ENCODE measurements around the gene CYP1B1. TPM values are rescaled to one million over a fixed set of nuclear protein-coding genes. Genes with fewer than 3 reads are reported as not detected.
A peak's percentile ranks its signal among the peaks of the same experiment; 100 is the strongest.
"Not testable (repeated sequence)": the region's sequence is repeated elsewhere in the genome, so short reads cannot be mapped to it uniquely, and the experiment has no call there.

The CYP1B1 gene
- total and polyA plus RNA-seq, 4 donors: 9.8 to 47.7 (median 31.3) TPM

DNA sequence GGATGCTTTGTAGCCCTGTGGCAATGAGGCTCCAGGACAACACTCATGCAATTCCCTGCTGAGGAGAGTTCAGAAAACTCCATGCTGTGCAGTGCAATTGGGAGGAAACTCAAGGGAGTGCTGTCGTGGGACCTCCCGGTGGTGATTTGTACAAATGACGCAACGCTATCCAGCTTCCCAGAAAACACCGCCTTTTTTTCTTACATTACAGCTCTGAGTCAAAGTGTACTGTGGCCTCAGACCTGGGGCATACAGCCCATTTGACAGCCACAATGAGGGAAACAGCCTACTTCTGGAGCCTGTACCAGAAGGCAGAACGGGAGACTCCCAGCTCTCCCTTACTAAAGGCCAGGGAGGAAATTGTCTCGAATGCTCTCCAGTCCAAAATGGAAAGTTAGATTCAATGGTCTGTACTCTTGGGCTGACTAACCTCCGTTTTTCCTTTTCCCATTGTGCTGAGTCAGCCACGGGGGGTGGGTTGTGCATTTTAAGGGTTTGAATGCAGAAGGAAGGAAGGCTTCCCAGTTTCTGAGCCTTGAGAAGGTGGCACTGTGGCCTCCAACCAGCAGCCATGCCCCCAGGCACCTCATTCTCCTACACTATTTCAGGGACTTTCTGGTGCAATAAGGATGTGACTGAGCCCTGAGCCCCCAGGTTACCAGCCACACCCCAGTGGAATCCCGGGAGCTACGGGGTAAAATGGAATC is 16.4 kb upstream of the CYP1B1 start:
- DNase-seq: peak in 1 of 3 donors; percentile 41
- no peaks in the 10 kb centered on the region for H3K9me3 ChIP-seq (ENCODE audit: control insufficient read depth in 4 of 4, insufficient read depth in 3 of 4, low read length in 3 of 4)
- ATAC-seq (ENCODE audit: insufficient read depth, low FRiP score): peak; percentile 59
- H3K4me1 ChIP-seq (ENCODE audit: control insufficient read depth in 5 of 5, insufficient read depth in 5 of 5, low read length in 5 of 5): peaks cover 0 to 26% (median 14%) of the 10 kb centered on the region in 5 donors
- H3K9ac ChIP-seq (ENCODE audit: insufficient read depth in 1 of 2, low read length in 2 of 2): no peak overlapping the region
- TF ChIP-seq, protein P1, sequence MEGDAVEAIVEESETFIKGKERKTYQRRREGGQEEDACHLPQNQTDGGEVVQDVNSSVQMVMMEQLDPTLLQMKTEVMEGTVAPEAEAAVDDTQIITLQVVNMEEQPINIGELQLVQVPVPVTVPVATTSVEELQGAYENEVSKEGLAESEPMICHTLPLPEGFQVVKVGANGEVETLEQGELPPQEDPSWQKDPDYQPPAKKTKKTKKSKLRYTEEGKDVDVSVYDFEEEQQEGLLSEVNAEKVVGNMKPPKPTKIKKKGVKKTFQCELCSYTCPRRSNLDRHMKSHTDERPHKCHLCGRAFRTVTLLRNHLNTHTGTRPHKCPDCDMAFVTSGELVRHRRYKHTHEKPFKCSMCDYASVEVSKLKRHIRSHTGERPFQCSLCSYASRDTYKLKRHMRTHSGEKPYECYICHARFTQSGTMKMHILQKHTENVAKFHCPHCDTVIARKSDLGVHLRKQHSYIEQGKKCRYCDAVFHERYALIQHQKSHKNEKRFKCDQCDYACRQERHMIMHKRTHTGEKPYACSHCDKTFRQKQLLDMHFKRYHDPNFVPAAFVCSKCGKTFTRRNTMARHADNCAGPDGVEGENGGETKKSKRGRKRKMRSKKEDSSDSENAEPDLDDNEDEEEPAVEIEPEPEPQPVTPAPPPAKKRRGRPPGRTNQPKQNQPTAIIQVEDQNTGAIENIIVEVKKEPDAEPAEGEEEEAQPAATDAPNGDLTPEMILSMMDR (IDR thresholded peaks at IDR 0.05; ENCODE audit: control extremely low read depth, extremely low read depth): no peak
- no peak overlapping the region for H3K4me3 ChIP-seq
- WGBS, 2 donors: 40 to 53% methylated on average over 11 of the region's 11 CpGs
- peaks cover 0 to 2% (median 0%) of the 10 kb centered on the region in 3 donors for H3K27me3 ChIP-seq (ENCODE audit: control insufficient read depth in 3 of 3, insufficient read depth in 3 of 3, low read length in 2 of 3)
- H3K27ac ChIP-seq (ENCODE audit: low read depth in 1 of 2, low read length in 1 of 2): peak overlapping the region; percentile 51 to 71
- H3K36me3 ChIP-seq (ENCODE audit: control insufficient read depth in 4 of 4, insufficient read depth in 4 of 4, low read length in 4 of 4): no peaks in the 10 kb centered on the region

DNA sequence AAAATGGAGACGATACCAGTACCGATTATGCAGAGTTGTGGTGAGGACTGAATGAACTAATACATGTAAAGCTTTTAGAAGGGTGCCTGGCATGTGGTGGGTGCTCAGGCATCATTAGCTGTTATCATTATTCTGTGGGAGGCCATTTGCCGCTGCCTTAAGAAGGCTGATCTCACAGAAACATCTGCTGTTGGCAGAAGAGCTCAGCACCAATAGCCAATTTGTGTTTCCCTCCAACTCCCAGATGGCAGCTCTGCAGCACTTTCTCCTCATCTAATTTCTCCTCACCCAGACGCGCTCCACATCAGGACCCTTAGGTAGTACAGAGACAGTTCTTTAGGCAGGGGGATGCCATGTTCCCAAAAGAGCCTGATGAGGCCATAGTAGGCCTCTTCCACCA is 15.8 kb upstream of the CYP1B1 start:
- peaks cover 0 to 24% (median 14%) of the 10 kb centered on the region in 5 donors for H3K4me1 ChIP-seq (ENCODE audit: control insufficient read depth in 5 of 5, insufficient read depth in 5 of 5, low read length in 5 of 5)
- ATAC-seq (ENCODE audit: insufficient read depth, low FRiP score) (no peak), DNase-seq (no peak)
- TF ChIP-seq, protein P1 (IDR thresholded peaks at IDR 0.05; ENCODE audit: control extremely low read depth, extremely low read depth): no peak
- no peaks in the 10 kb centered on the region for H3K36me3 ChIP-seq (ENCODE audit: control insufficient read depth in 4 of 4, insufficient read depth in 4 of 4, low read length in 4 of 4)
- WGBS, 2 donors: 92 to 94% methylated on average over 5 of the region's 5 CpGs
- no peak overlapping the region for H3K9ac ChIP-seq (ENCODE audit: insufficient read depth in 1 of 2, low read length in 2 of 2)
- peak overlapping the region; percentile 50 to 71 for H3K27ac ChIP-seq (ENCODE audit: low read depth in 1 of 2, low read length in 1 of 2)
- H3K27me3 ChIP-seq (ENCODE audit: control insufficient read depth in 3 of 3, insufficient read depth in 3 of 3, low read length in 2 of 3): peaks cover 0 to 6% (median 0%) of the 10 kb centered on the region in 3 donors
- H3K9me3 ChIP-seq (ENCODE audit: control insufficient read depth in 4 of 4, insufficient read depth in 3 of 4, low read length in 3 of 4): no peaks in the 10 kb centered on the region
- H3K4me3 ChIP-seq: no peak overlapping the region

GRCh38 chr2:38090928-38091327 is 15.0 kb upstream of the CYP1B1 start:
- no peak for DNase-seq
- H3K36me3 ChIP-seq (ENCODE audit: control insufficient read depth in 4 of 4, insufficient read depth in 4 of 4, low read length in 4 of 4): no peaks in the 10 kb centered on the region
- H3K27me3 ChIP-seq (ENCODE audit: control insufficient read depth in 3 of 3, insufficient read depth in 3 of 3, low read length in 2 of 3): peaks cover 0 to 6% (median 0%) of the 10 kb centered on the region in 3 donors
- H3K4me3 ChIP-seq: no peak overlapping the region
- no peak for ATAC-seq (ENCODE audit: insufficient read depth, low FRiP score)
- peak overlapping the region in 1 of 2 donors; percentile 22 for H3K27ac ChIP-seq (ENCODE audit: low read depth in 1 of 2, low read length in 1 of 2)
- WGBS, 2 donors: 87 to 88% methylated on average over 5 of the region's 5 CpGs
- TF ChIP-seq, protein P1 (IDR thresholded peaks at IDR 0.05; ENCODE audit: control extremely low read depth, extremely low read depth): no peak
- H3K9me3 ChIP-seq (ENCODE audit: control insufficient read depth in 4 of 4, insufficient read depth in 3 of 4, low read length in 3 of 4): no peaks in the 10 kb centered on the region
- H3K4me1 ChIP-seq (ENCODE audit: control insufficient read depth in 5 of 5, insufficient read depth in 5 of 5, low read length in 5 of 5): peaks cover 0 to 16% (median 9%) of the 10 kb centered on the region in 5 donors
- H3K9ac ChIP-seq (ENCODE audit: insufficient read depth in 1 of 2, low read length in 2 of 2): no peak overlapping the region

DNA sequence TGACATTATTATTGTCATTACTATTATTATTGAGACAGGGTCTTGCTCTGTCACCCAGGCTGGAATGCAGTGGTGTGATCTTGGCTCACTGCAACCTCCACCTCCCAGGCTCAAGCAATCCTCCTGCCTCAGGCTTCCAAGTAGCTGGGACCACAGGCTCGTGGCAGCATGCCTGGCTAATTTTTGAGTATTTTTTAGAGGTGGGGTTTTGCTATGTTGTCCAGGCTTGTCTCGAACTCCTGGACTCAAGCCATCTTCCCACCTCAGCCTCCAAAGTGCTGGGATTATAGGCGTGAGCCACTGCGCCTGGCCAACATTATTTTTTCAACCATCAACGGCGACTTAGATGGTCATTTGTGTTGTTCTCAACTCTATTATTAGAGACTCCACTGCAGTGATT is 14.3 kb upstream of the CYP1B1 start:
- 94 to 95% methylated on average over 6 of the region's 6 CpGs for WGBS, 2 donors
- not testable (repeated sequence) for ATAC-seq (ENCODE audit: insufficient read depth, low FRiP score); H3K27me3 ChIP-seq (ENCODE audit: control insufficient read depth in 3 of 3, insufficient read depth in 3 of 3, low read length in 2 of 3); H3K9me3 ChIP-seq (ENCODE audit: control insufficient read depth in 4 of 4, insufficient read depth in 3 of 4, low read length in 3 of 4); H3K4me3 ChIP-seq; H3K9ac ChIP-seq (ENCODE audit: insufficient read depth in 1 of 2, low read length in 2 of 2); H3K36me3 ChIP-seq (ENCODE audit: control insufficient read depth in 4 of 4, insufficient read depth in 4 of 4, low read length in 4 of 4); H3K27ac ChIP-seq (ENCODE audit: low read depth in 1 of 2, low read length in 1 of 2); DNase-seq
- H3K4me1 ChIP-seq (ENCODE audit: control insufficient read depth in 5 of 5, insufficient read depth in 5 of 5, low read length in 5 of 5): peaks cover 0 to 11% (median 4%) of the 10 kb centered on the region in 5 donors

GRCh38 chr2:38085998-38086698 is 10.2 kb upstream of the CYP1B1 start:
- not testable (repeated sequence) for H3K9me3 ChIP-seq (ENCODE audit: control insufficient read depth in 4 of 4, insufficient read depth in 3 of 4, low read length in 3 of 4); H3K36me3 ChIP-seq (ENCODE audit: control insufficient read depth in 4 of 4, insufficient read depth in 4 of 4, low read length in 4 of 4); ATAC-seq (ENCODE audit: insufficient read depth, low FRiP score); H3K27me3 ChIP-seq (ENCODE audit: control insufficient read depth in 3 of 3, insufficient read depth in 3 of 3, low read length in 2 of 3); H3K9ac ChIP-seq (ENCODE audit: insufficient read depth in 1 of 2, low read length in 2 of 2); H3K4me1 ChIP-seq (ENCODE audit: control insufficient read depth in 5 of 5, insufficient read depth in 5 of 5, low read length in 5 of 5); H3K4me3 ChIP-seq; DNase-seq; H3K27ac ChIP-seq (ENCODE audit: low read depth in 1 of 2, low read length in 1 of 2)
- 91 to 93% methylated on average over 10 of the region's 10 CpGs for WGBS, 2 donors

DNA sequence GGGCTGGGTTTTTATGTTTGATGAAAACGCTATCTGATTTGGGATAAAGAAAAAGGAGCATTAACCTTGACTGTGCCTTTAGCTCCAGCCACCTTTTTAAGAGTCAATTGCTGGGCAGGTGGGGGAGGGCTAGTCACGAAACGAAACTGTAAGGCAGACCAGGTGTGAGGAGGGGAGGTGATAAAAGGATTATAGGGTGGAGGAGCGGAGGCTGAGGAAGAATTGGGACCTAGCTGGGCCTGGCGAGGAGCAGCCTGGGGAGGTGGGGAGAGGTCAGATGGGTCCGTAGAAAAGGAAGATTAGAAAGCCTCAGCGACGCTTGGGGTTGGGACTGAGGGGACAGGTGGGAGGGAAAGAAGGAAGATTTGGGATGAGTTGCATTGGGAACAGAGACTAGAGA is 8.6 kb upstream of the CYP1B1 start:
- H3K9ac ChIP-seq (ENCODE audit: insufficient read depth in 1 of 2, low read length in 2 of 2); H3K4me3 ChIP-seq; ATAC-seq (ENCODE audit: insufficient read depth, low FRiP score); H3K4me1 ChIP-seq (ENCODE audit: control insufficient read depth in 5 of 5, insufficient read depth in 5 of 5, low read length in 5 of 5); H3K27ac ChIP-seq (ENCODE audit: low read depth in 1 of 2, low read length in 1 of 2); DNase-seq; H3K36me3 ChIP-seq (ENCODE audit: control insufficient read depth in 4 of 4, insufficient read depth in 4 of 4, low read length in 4 of 4); H3K9me3 ChIP-seq (ENCODE audit: control insufficient read depth in 4 of 4, insufficient read depth in 3 of 4, low read length in 3 of 4): not testable (repeated sequence)
- peaks cover 0 to 13% (median 3%) of the 10 kb centered on the region in 3 donors for H3K27me3 ChIP-seq (ENCODE audit: control insufficient read depth in 3 of 3, insufficient read depth in 3 of 3, low read length in 2 of 3)
- WGBS, 2 donors: 83 to 85% methylated on average over 8 of the region's 8 CpGs
